ENCODE results near the gene CLEC18C.
"Not testable (repeated sequence)": the region's sequence is repeated elsewhere in the genome, so short reads cannot be mapped to it uniquely, and the experiment has no call there.

GRCh38 chr16:70135796-70136195 is 37.8 kb upstream of the CLEC18C start:
- not testable (repeated sequence) for TF ChIP-seq POLR2A (IDR thresholded peaks at IDR 0.05; ENCODE audit: borderline replicate concordance, extremely low read depth, insufficient read depth, insufficient read length); POLR2AphosphoS5 (IDR thresholded peaks at IDR 0.05; ENCODE audit: low read depth, low read length); CTCF (IDR thresholded peaks at IDR 0.05 in 2 of 3, conservative IDR thresholded peaks at IDR 0.05 in 1 of 3; ENCODE audit: borderline replicate concordance in 1 of 3, insufficient read depth in 1 of 3, low read depth in 2 of 3, low read length in 2 of 3); SRF (IDR thresholded peaks at IDR 0.05; ENCODE audit: low read depth); EZH2 (IDR thresholded peaks at IDR 0.05); YY1 (IDR thresholded peaks at IDR 0.05; ENCODE audit: extremely low read depth, insufficient replicate concordance, low read depth, low read length); FOSL1 (IDR thresholded peaks at IDR 0.05; ENCODE audit: low read depth); SP1 (IDR thresholded peaks at IDR 0.05; ENCODE audit: low read depth); EZH2phosphoT487 (IDR thresholded peaks at IDR 0.05; ENCODE audit: borderline replicate concordance)
- TF ChIP-seq, protein P1, sequence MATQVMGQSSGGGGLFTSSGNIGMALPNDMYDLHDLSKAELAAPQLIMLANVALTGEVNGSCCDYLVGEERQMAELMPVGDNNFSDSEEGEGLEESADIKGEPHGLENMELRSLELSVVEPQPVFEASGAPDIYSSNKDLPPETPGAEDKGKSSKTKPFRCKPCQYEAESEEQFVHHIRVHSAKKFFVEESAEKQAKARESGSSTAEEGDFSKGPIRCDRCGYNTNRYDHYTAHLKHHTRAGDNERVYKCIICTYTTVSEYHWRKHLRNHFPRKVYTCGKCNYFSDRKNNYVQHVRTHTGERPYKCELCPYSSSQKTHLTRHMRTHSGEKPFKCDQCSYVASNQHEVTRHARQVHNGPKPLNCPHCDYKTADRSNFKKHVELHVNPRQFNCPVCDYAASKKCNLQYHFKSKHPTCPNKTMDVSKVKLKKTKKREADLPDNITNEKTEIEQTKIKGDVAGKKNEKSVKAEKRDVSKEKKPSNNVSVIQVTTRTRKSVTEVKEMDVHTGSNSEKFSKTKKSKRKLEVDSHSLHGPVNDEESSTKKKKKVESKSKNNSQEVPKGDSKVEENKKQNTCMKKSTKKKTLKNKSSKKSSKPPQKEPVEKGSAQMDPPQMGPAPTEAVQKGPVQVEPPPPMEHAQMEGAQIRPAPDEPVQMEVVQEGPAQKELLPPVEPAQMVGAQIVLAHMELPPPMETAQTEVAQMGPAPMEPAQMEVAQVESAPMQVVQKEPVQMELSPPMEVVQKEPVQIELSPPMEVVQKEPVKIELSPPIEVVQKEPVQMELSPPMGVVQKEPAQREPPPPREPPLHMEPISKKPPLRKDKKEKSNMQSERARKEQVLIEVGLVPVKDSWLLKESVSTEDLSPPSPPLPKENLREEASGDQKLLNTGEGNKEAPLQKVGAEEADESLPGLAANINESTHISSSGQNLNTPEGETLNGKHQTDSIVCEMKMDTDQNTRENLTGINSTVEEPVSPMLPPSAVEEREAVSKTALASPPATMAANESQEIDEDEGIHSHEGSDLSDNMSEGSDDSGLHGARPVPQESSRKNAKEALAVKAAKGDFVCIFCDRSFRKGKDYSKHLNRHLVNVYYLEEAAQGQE (IDR thresholded peaks at IDR 0.05; ENCODE audit: low read depth) = not testable (repeated sequence)
- TF ChIP-seq, protein P2, sequence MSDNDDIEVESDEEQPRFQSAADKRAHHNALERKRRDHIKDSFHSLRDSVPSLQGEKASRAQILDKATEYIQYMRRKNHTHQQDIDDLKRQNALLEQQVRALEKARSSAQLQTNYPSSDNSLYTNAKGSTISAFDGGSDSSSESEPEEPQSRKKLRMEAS (IDR thresholded peaks at IDR 0.05) = not testable (repeated sequence)
